ENCODE measurements around the gene TSTD1.
"Not testable (repeated sequence)": the region's sequence is repeated elsewhere in the genome, so short reads cannot be mapped to it uniquely, and the experiment has no call there.

Gene TSTD1

GRCh38 chr1:161070761-161071160, 32.0 kb upstream of the TSTD1 start:
- intact Hi-C loops (cut with DNase I) = no loop called here
- no peak for DNase-seq

GRCh38 chr1:161069731-161070270, 31.0 kb upstream of the TSTD1 start, which contains the start of gene ARHGAP30:
Gene ARHGAP30 (minus strand): TSS chr1:161069891. CDS start chr1:161069624, 267 bp downstream.
- intact Hi-C loops (cut with DNase I) = no loop called here
- DNase-seq = peak; percentile 7 to 79 (median 46)

GRCh38 chr1:161069241-161069640, 30.5 kb upstream of the TSTD1 start:
- DNase-seq = no peak
- intact Hi-C loops (cut with DNase I) = no loop called here

- peak in 40 of 42 donors; percentile 11 to 76 (median 46) for DNase-seq
- intact Hi-C loops (cut with DNase I) = no loop called here
Observed at GRCh38 chr1:161068306-161069234, 29.8 kb upstream of the TSTD1 start.

- intact Hi-C loops (cut with DNase I) = no loop called here
- no peak for DNase-seq
Observed at GRCh38 chr1:161066694-161067093, 27.9 kb upstream of the TSTD1 start.

- intact Hi-C loops (cut with DNase I); DNase-seq: not testable (repeated sequence)
Observed at GRCh38 chr1:161065681-161066080, 26.9 kb upstream of the TSTD1 start.

GRCh38 chr1:161063936-161064335, 25.2 kb upstream of the TSTD1 start:
- intact Hi-C loops (cut with DNase I); DNase-seq: not testable (repeated sequence)

- no peak for DNase-seq
- intact Hi-C loops (cut with DNase I) = no loop called here
Observed at GRCh38 chr1:161061419-161061818, 22.7 kb upstream of the TSTD1 start.

- DNase-seq = no peak
Observed at GRCh38 chr1:161059293-161059692, 20.5 kb upstream of the TSTD1 start.

GRCh38 chr1:161054805-161055204, 16.0 kb upstream of the TSTD1 start:
- intact Hi-C loops (cut with DNase I) = no loop called here
- no peak for DNase-seq

More at GRCh38 chr1:161059293-161059692, 20.5 kb upstream of the TSTD1 start:
- intact Hi-C loops (cut with DNase I) = no loop called here

- intact Hi-C loops (cut with DNase I) = no loop called here
- DNase-seq = no peak
Observed at GRCh38 chr1:161054232-161054631, 15.5 kb upstream of the TSTD1 start.

GRCh38 chr1:161052899-161053298, 14.1 kb upstream of the TSTD1 start:
- no peak for DNase-seq
- intact Hi-C loops (cut with DNase I) = no loop called here

- intact Hi-C loops (cut with DNase I) = no loop called here
Observed at GRCh38 chr1:161051219-161051618, 12.5 kb upstream of the TSTD1 start.

GRCh38 chr1:161048949-161049722, 10.4 kb upstream of the TSTD1 start:
- intact Hi-C loops (cut with DNase I) = loop anchor here (5.0 kb wide), 1 partner anchor 83 kb away; the partner anchor contains the start of gene DEDD
- no peak for DNase-seq

More at GRCh38 chr1:161051219-161051618, 12.5 kb upstream of the TSTD1 start:
- DNase-seq = no peak

GRCh38 chr1:161047436-161048420, 9.0 kb upstream of the TSTD1 start:
- DNase-seq = no peak
- intact Hi-C loops (cut with DNase I) = loop anchor here (5.0 kb wide), 1 partner anchor 85 kb away; the partner anchor contains the start of gene DEDD

GRCh38 chr1:161046605-161047228, 8.0 kb upstream of the TSTD1 start:
- intact Hi-C loops (cut with DNase I) = loop anchor here (5.0 kb wide), 1 partner anchor 86 kb away; the partner anchor contains the start of gene DEDD
- no peak for DNase-seq

- intact Hi-C loops (cut with DNase I) = loop anchor here (2.0 to 5.0 kb wide), 2 partner anchors 51 to 86 kb away; partner anchors contain the start of gene DEDD
Observed at GRCh38 chr1:161045736-161046604, 7.2 kb upstream of the TSTD1 start, which contains the start of gene USF1. Gene USF1 (minus strand): TSS chr1:161045977. CDS start chr1:161043275, 2,702 bp downstream.

More at GRCh38 chr1:161045736-161046604, 7.2 kb upstream of the TSTD1 start, which contains the start of gene USF1:
- DNase-seq = peak; percentile 86 to 97 (median 93)
